ENCODE measurements around the gene KISS1R. TPM values are rescaled to one million over a fixed set of nuclear protein-coding genes. Genes with fewer than 3 reads are reported as not detected.

KISS1R gene
- total RNA-seq, 4 donors from 2014 or later, result not detected

GRCh38 chr19:926323-926588 is 9.1 kb downstream of the KISS1R start:
- Histone ChIP-seq H3K36me3 (peaks cover 0 to 24% (median 0%) of the 10 kb centered on the region in 3 donors), H3K9me3 (no peaks in the 10 kb centered on the region), H3K4me1 (peaks cover 0 to 50% (median 15%) of the 10 kb centered on the region in 4 donors), H3K27ac (peak overlapping the region; percentile 71 to 92 (median 85)), H3K27me3 (peaks cover 0 to 2% of the 10 kb centered on the region in 2 donors), H3K4me3 (peak overlapping the region; percentile 56 to 80 (median 74))
- no peak for DNase-seq (ENCODE audit: low spot score in 2 of 2)
- TF ChIP-seq POLR2A (IDR thresholded peaks at IDR 0.05) (no peak), EP300 (IDR thresholded peaks at IDR 0.05) (no peak), CTCF (IDR thresholded peaks at IDR 0.05) (no peak)
- 0 to 2% methylated on average over 21 of the region's 21 CpGs for WGBS, 2 donors

- Histone ChIP-seq H3K4me1 (peaks cover 0 to 47% (median 15%) of the 10 kb centered on the region in 4 donors), H3K27me3 (no peaks in the 10 kb centered on the region), H3K9me3 (no peaks in the 10 kb centered on the region), H3K36me3 (peaks cover 0 to 24% (median 0%) of the 10 kb centered on the region in 3 donors), H3K27ac (peak overlapping the region; percentile 71 to 92 (median 85)), H3K4me3 (peak overlapping the region; percentile 56 to 80 (median 74))
- WGBS, 2 donors, result 0% methylated on average over 40 to 45 of the region's 52 CpGs
- peak in 1 of 2 donors; percentile 45 for TF ChIP-seq EP300 (IDR thresholded peaks at IDR 0.05)
- no peak for TF ChIP-seq CTCF (IDR thresholded peaks at IDR 0.05)
- no peak for TF ChIP-seq POLR2A (IDR thresholded peaks at IDR 0.05)
- DNase-seq (ENCODE audit: low spot score in 2 of 2), result peak; percentile 71 to 75
These were observed 9.6 kb downstream of the KISS1R start for GRCh38 chr19:926589-927350.

- no peak for DNase-seq (ENCODE audit: low spot score in 2 of 2)
- H3K9me3 ChIP-seq, result no peaks in the 10 kb centered on the region
- no peak for TF ChIP-seq POLR2A (IDR thresholded peaks at IDR 0.05)
- no peak for TF ChIP-seq EP300 (IDR thresholded peaks at IDR 0.05)
- no peak for TF ChIP-seq CTCF (IDR thresholded peaks at IDR 0.05)
These were observed 10.2 kb downstream of the KISS1R start for GRCh38 chr19:927351-927779.

GRCh38 chr19:927780-928401 is 10.8 kb downstream of the KISS1R start:
- peaks cover 0 to 58% (median 22%) of the 10 kb centered on the region in 4 donors for H3K4me1 ChIP-seq
- no peak for DNase-seq (ENCODE audit: low spot score in 2 of 2)

More at GRCh38 chr19:927351-927779, 10.2 kb downstream of the KISS1R start:
- Histone ChIP-seq H3K27ac (peak overlapping the region; percentile 71 to 92 (median 85)), H3K4me3 (peak overlapping the region; percentile 56 to 80 (median 74)), H3K4me1 (peaks cover 0 to 53% (median 17%) of the 10 kb centered on the region in 4 donors), H3K36me3 (peaks cover 0 to 24% (median 0%) of the 10 kb centered on the region in 3 donors), H3K27me3 (no peaks in the 10 kb centered on the region)
- 0 to 5% methylated on average over 7 to 12 of the region's 15 CpGs for WGBS, 2 donors

More at GRCh38 chr19:927780-928401, 10.8 kb downstream of the KISS1R start:
- TF ChIP-seq POLR2A (IDR thresholded peaks at IDR 0.05) (no peak), EP300 (IDR thresholded peaks at IDR 0.05) (no peak), CTCF (IDR thresholded peaks at IDR 0.05) (no peak)
- 63 to 88% methylated on average over 5 to 10 of the region's 12 CpGs for WGBS, 2 donors
- H3K9me3 ChIP-seq, result no peaks in the 10 kb centered on the region
- H3K4me3 ChIP-seq, result peak overlapping the region in 2 of 4 donors; percentile 70 to 80
- no peaks in the 10 kb centered on the region for H3K27me3 ChIP-seq
- peak overlapping the region in 3 of 4 donors; percentile 78 to 92 (median 92) for H3K27ac ChIP-seq
- peaks cover 0 to 24% (median 0%) of the 10 kb centered on the region in 3 donors for H3K36me3 ChIP-seq
